ENCODE measurements around the gene CRTC3.

CRTC3 gene

GRCh38 chr15:90564590-90564989, 34.9 kb downstream of the CRTC3 start:
- DNase-seq: no peak

- DNase-seq: no peak
Observed at GRCh38 chr15:90565866-90566265, 36.1 kb downstream of the CRTC3 start.

GRCh38 chr15:90570643-90571042, 40.9 kb downstream of the CRTC3 start:
- DNase-seq: no peak

GRCh38 chr15:90571063-90571541, 41.4 kb downstream of the CRTC3 start:
- DNase-seq: peak; percentile 85 to 92 (median 85)

- no peak for DNase-seq
Observed at GRCh38 chr15:90572893-90573292, 43.2 kb downstream of the CRTC3 start.

- no peak for DNase-seq
Observed at GRCh38 chr15:90576711-90577389, 47.1 kb downstream of the CRTC3 start.

DNA sequence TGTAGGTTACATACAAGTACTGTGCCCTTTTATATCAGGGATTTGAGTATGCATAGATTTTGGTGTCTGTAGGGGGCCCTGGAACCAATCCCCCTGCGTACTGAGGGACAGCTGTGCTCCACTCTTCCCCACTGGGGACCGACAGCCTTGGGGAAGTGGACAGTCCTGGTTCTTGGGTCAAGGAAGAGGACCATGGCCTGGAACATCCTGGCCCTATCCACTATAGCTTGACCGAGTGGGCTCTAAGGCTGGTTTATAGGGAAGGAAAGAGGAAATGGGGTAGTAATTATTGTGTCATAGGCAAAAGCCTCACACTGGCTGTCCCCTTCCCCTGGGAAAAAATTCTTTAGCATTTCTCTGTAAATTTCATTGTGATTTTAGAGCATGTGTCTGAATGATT, 49.5 kb downstream of the CRTC3 start:
- no peak for DNase-seq

- DNase-seq: no peak
Observed at GRCh38 chr15:90580099-90580498, 50.4 kb downstream of the CRTC3 start.

DNA sequence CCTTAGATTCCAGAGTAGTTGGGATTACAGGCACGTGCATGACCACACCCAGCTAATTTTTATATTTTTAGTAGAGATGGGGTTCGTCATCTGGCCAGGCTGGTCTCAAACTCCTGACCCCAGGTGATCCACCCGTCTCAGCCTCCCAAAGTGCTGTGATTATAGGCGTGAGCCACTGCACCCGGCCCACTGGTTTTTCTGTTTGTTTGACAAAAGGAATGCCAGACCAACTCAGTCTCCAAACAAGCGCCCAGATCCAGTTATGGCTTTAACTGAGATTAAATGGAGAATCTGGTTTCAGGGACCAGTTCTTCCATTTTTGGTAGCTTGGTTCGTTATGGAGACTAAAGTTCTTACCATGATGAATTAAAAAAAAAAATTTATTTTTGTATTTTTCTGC, 50.8 kb downstream of the CRTC3 start:
- no peak for DNase-seq

GRCh38 chr15:90580946-90581345, 51.2 kb downstream of the CRTC3 start:
- DNase-seq: no peak

DNA sequence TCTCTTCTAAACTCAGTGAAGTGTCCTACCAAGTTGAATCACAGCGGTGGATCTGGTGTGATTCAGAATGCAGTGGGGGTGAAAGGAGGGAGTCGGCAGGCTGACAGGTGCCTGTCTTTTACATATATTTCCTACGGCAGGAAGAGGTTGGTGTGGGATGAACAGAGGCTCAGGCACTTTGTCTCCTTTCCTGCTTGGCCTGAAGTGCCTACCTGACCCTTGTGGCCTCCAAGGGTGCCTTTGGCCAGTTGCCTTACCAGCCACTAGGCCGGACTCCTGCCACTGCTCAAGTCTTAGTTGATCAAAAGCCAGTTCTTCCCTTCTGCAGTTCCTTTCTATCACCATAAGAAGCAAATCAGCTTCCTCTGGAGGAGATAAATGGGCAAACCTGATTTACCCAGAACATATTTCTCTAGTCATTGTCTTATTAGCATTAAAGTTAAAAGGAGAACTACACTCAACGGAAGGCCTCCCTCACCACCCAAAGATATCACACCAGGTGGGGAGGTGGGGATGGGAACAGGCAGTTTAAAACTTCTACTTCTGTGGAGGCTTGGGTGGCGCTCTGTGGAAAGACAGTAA, 52.1 kb downstream of the CRTC3 start:
- DNase-seq: no peak

DNA sequence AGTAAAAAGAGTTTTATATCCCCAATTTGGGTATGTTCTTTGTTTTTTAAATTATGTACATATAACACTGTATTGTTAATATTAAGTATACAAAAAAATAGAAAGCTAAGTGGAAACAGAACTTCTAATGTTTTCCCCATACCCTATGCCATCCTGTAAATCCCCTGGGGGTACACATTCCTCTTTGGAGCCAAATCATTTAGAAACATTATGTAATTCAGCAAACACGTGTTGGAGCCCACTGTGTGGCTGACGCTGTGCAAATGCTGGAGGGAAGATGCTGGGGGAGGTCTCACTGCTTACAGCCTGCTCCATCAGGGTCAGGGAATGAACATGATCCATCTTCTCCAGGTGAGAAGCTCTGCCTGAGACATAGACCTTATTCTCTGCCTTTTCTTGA, 52.8 kb downstream of the CRTC3 start:
- no peak for DNase-seq

DNA sequence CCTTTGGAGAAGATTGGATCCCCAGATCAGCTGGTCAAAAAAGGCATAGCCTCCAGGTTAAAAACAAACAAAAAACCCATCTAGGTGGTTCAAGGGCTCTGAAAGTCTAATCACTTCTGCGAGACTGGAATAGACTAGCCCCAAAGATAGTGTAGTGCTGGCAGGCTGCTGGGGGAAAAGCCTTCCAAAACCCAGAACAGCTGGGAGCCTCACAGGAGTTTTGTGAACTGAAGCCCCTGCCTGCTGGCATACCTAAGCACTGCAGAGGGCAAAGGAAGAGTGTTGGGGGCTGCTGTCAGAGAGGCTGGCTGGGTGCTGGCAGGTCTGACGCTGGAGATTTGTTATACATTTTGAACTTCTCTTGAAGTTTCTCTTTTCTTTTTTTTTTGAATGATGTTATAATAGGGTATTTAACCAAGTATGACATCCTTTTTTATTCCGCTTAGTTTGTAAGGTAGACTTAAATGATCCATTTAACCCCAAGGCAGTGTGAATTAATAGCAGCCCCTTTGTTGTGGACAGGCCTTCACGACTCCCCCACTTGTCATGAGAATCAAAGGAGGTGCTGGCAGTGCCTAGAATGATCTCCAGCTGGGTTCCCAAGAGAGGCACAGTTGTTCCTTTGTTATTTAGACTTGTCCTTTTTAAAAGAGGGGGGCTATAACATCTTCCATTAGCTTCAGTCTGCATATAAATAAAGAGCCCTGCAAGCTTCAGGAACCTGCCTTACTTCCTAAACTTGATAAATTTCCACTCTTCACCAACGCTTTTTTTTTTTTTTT, 53.9 kb downstream of the CRTC3 start:
- no peak for DNase-seq

GRCh38 chr15:90584841-90585240, 55.1 kb downstream of the CRTC3 start:
- DNase-seq: no peak

DNA sequence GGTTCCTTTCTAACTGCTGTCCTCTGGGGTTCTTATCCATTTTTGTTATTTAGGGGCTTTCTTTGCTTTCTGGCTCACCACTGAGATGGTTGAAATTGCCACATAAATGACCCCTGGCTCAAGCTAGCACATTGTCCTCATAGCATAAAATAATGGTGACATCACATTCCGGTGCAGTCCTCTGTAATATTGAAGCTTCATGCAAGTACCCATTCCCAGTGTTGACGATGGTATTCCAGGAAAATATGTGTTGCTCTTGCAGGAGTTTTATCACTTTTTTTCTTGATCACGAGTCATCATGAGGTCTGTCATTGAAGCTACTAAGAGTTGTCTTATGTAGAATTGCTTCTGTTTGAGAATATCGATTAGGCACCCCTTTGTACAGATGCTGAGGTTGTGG, 56.1 kb downstream of the CRTC3 start:
- no peak for DNase-seq

- DNase-seq: no peak
Observed at GRCh38 chr15:90586948-90587347, 57.2 kb downstream of the CRTC3 start.

- peak in 2 of 3 donors; percentile 25 to 42 for DNase-seq
Observed at GRCh38 chr15:90588427-90588826, 58.7 kb downstream of the CRTC3 start.

- no peak for DNase-seq
Observed at GRCh38 chr15:90591524-90591923, 61.8 kb downstream of the CRTC3 start.

GRCh38 chr15:90592131-90592881, 62.6 kb downstream of the CRTC3 start:
- peak in 2 of 3 donors; percentile 38 to 53 for DNase-seq

GRCh38 chr15:90593499-90594158, 63.9 kb downstream of the CRTC3 start:
- no peak for DNase-seq

DNA sequence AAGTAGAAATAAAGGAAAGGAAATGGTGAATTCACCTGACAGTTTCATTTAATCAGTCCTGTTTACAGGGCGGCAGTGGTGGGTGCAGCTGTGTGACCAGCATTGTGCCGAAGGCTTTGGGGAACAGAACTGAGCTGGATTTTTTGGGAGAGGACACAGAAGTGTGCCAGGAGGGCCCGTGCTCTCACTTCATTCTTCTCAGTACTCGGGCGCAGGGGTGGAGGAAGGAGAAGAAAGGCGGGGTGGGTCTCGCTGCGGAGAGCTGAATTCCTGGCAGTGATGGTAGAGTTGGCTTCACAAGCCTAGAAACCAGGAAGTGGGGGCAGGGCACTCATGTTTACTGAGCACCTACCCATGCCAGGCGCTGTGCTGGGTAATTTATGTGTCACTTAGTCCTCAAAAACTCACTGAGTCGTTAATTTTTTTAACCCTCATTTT, 64.6 kb downstream of the CRTC3 start:
- peak; percentile 73 to 88 (median 81) for DNase-seq

DNA sequence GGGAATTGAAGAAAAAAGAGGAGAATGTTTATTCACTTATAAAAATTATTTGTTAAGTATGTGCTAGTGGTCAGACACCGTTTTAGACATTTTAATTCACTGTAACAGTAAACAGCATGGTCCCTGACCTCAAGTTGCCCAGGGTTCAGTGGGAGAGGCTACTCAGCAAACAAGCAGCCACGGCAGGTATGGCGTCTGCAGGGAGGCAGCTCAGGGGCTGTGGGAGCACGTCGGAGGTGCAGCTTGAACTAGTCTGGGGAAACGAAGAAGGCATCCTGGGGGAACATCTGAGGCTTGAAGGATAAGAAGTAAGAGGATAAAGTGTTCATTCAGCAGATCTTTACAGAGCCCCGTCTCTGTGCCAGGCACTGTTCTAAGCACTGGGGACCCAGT, 66.0 kb downstream of the CRTC3 start:
- no peak for DNase-seq

- DNase-seq: no peak
Observed at GRCh38 chr15:90596943-90597342, 67.2 kb downstream of the CRTC3 start.
